ENCODE data around the gene ATP4B. TPM values are rescaled to one million over a fixed set of nuclear protein-coding genes. Genes with fewer than 3 reads are reported as not detected.

Gene ATP4B
- total and polyA plus RNA-seq, 2 donors (not counting 3 experiments of a cell fraction or from before 2014, with no cell fraction given), result 0.06 TPM; not detected in 1

DNA sequence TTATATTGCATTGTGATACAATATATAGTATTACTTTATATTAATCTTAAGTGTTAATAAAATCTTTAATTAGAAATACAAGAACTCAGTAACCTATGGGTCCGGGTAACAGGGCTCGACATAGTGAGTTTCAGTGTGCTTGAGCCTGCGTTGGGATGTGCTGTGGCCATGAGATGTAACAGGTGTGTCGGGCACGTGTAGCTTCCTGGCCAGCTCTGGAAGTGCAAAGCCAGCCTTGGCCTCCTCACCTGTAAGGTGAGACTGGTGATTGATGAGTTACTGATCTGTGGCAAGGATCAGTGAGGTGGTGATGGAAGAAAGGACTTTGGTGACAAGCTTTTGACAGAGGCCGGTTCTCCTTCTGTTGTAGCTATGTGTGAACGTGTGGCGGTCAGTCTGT is 19.2 kb downstream of the ATP4B start:
- no peak for DNase-seq (ENCODE audit: low read depth, low spot score)
- no peaks in the 10 kb centered on the region for H3K27me3 ChIP-seq (ENCODE audit: control insufficient read depth in 2 of 2, insufficient read depth in 2 of 2, low read length in 2 of 2)
- TF ChIP-seq JUN (IDR thresholded peaks at IDR 0.05; ENCODE audit: borderline replicate concordance, insufficient read depth, insufficient read length, low read depth) (no peak), POLR2A (IDR thresholded peaks at IDR 0.05; ENCODE audit: low read depth, low read length) (no peak), FOS (IDR thresholded peaks at IDR 0.05; ENCODE audit: borderline replicate concordance, insufficient read depth, low read length) (no peak), POLR2AphosphoS5 (IDR thresholded peaks at IDR 0.05; ENCODE audit: insufficient read depth, low read depth, low read length) (no peak), EZH2 (IDR thresholded peaks at IDR 0.05; ENCODE audit: borderline replicate concordance, low read depth, low read length, severe bottlenecking) (no peak)
- no peak overlapping the region for H3K4me3 ChIP-seq (replicated peaks in 1 of 3; ENCODE audit: insufficient read depth in 1 of 3, low read depth in 1 of 3, low read length in 3 of 3)
- H3K4me1 ChIP-seq (ENCODE audit: control insufficient read depth, extremely low read depth, insufficient read depth, low read length), result no peaks in the 10 kb centered on the region
- H3K36me3 ChIP-seq (ENCODE audit: control insufficient read depth in 2 of 2, extremely low read depth in 1 of 2, insufficient read depth in 2 of 2, low read length in 2 of 2), result peaks cover 13 to 46% of the 10 kb centered on the region in 2 experiments
- FAIRE-seq, result no peak
- H3K9ac ChIP-seq (replicated peaks; ENCODE audit: extremely low read depth, insufficient read depth, low read length), result no peak overlapping the region
- ChIA-PET POLR2A (interaction anchor here (0.5 kb wide), 1 partner anchor 281 kb away, joined by 7 read pairs; no protein-coding TSS in a partner anchor), CTCF (interaction anchor here (1.2 kb wide), 1 partner anchor 9 kb away, joined by 3 read pairs; no protein-coding TSS in a partner anchor)
- intact Hi-C loops (cut with micrococcal nuclease), result no loop called here
- no peak overlapping the region for H3K27ac ChIP-seq (ENCODE audit: insufficient read depth, low read depth, low read length)
- no peaks in the 10 kb centered on the region for H3K79me2 ChIP-seq (ENCODE audit: control insufficient read depth, insufficient read depth, low read length)
- BruUV-seq (replicated peaks), result no TSS peak
- H3K9me3 ChIP-seq (replicated peaks; ENCODE audit: control insufficient read depth, insufficient read depth, low read length), result no peaks in the 10 kb centered on the region
- H3K4me2 ChIP-seq (ENCODE audit: insufficient read depth, low read length), result no peak overlapping the region
- H2AFZ ChIP-seq (ENCODE audit: low read depth, low read length), result no peak overlapping the region
- H4K20me1 ChIP-seq (replicated peaks; ENCODE audit: control insufficient read depth, extremely low read depth, insufficient read depth, low read length), result no peaks in the 10 kb centered on the region
- H3K9me1 ChIP-seq (replicated peaks; ENCODE audit: control insufficient read depth, extremely low read depth, insufficient read depth, low read length), result no peaks in the 10 kb centered on the region
- dilution Hi-C loops (cut with MboI; ENCODE audit: extremely low pct_ligation_motif_present, low sequenced_read_pairs), result no loop called here

GRCh38 chr13:113638173-113638746 is 19.7 kb downstream of the ATP4B start:
- Histone ChIP-seq H3K36me3 (ENCODE audit: control insufficient read depth in 2 of 2, extremely low read depth in 1 of 2, insufficient read depth in 2 of 2, low read length in 2 of 2) (peaks cover 13 to 50% of the 10 kb centered on the region in 2 experiments), H3K27ac (ENCODE audit: insufficient read depth, low read depth, low read length) (no peak overlapping the region), H3K4me2 (ENCODE audit: insufficient read depth, low read length) (no peak overlapping the region), H3K4me3 (replicated peaks in 1 of 3; ENCODE audit: insufficient read depth in 1 of 3, low read depth in 1 of 3, low read length in 3 of 3) (no peak overlapping the region), H3K79me2 (ENCODE audit: control insufficient read depth, insufficient read depth, low read length) (no peaks in the 10 kb centered on the region), H3K27me3 (ENCODE audit: control insufficient read depth in 2 of 2, insufficient read depth in 2 of 2, low read length in 2 of 2) (no peaks in the 10 kb centered on the region), H4K20me1 (replicated peaks; ENCODE audit: control insufficient read depth, extremely low read depth, insufficient read depth, low read length) (no peaks in the 10 kb centered on the region), H3K9me1 (replicated peaks; ENCODE audit: control insufficient read depth, extremely low read depth, insufficient read depth, low read length) (no peaks in the 10 kb centered on the region), H3K4me1 (ENCODE audit: control insufficient read depth, extremely low read depth, insufficient read depth, low read length) (no peaks in the 10 kb centered on the region), H2AFZ (ENCODE audit: low read depth, low read length) (no peak overlapping the region), H3K9ac (replicated peaks; ENCODE audit: extremely low read depth, insufficient read depth, low read length) (no peak overlapping the region), H3K9me3 (replicated peaks; ENCODE audit: control insufficient read depth, insufficient read depth, low read length) (no peaks in the 10 kb centered on the region)
- FAIRE-seq, result no peak
- dilution Hi-C loops (cut with MboI; ENCODE audit: extremely low pct_ligation_motif_present, low sequenced_read_pairs), result no loop called here
- no TSS peak for BruUV-seq (replicated peaks)
- POLR2A ChIA-PET, result interaction anchor here (0.5 kb wide), 1 partner anchor 281 kb away, joined by 7 read pairs; no protein-coding TSS in a partner anchor
- TF ChIP-seq POLR2AphosphoS5 (IDR thresholded peaks at IDR 0.05; ENCODE audit: insufficient read depth, low read depth, low read length) (no peak), MYC (IDR thresholded peaks at IDR 0.05; ENCODE audit: low read depth, low read length) (no peak), GATA2 (IDR thresholded peaks at IDR 0.05; ENCODE audit: insufficient read depth, insufficient read length, low read depth, low read length) (no peak), FOS (IDR thresholded peaks at IDR 0.05; ENCODE audit: borderline replicate concordance, insufficient read depth, low read length) (no peak), EZH2 (IDR thresholded peaks at IDR 0.05; ENCODE audit: borderline replicate concordance, low read depth, low read length, severe bottlenecking) (no peak), MAX (IDR thresholded peaks at IDR 0.05; ENCODE audit: insufficient read depth, insufficient read length) (no peak), CTCF (IDR thresholded peaks at IDR 0.05; ENCODE audit: extremely low read depth in 1 of 2, insufficient read depth in 1 of 2, low read depth in 1 of 2, low read length in 2 of 2) (no peak), POLR2A (IDR thresholded peaks at IDR 0.05; ENCODE audit: low read depth, low read length) (no peak), JUN (IDR thresholded peaks at IDR 0.05; ENCODE audit: borderline replicate concordance, insufficient read depth, insufficient read length, low read depth) (no peak)
- intact Hi-C loops (cut with micrococcal nuclease), result no loop called here
- CTCF ChIA-PET, result interaction anchor here (1.2 kb wide), 1 partner anchor 9 kb away, joined by 3 read pairs; no protein-coding TSS in a partner anchor
- DNase-seq (ENCODE audit: low read depth, low spot score), result no peak

Data from endothelial cell of umbilical vein (primary cell).